ENCODE results near the gene INPP5A.

DNA sequence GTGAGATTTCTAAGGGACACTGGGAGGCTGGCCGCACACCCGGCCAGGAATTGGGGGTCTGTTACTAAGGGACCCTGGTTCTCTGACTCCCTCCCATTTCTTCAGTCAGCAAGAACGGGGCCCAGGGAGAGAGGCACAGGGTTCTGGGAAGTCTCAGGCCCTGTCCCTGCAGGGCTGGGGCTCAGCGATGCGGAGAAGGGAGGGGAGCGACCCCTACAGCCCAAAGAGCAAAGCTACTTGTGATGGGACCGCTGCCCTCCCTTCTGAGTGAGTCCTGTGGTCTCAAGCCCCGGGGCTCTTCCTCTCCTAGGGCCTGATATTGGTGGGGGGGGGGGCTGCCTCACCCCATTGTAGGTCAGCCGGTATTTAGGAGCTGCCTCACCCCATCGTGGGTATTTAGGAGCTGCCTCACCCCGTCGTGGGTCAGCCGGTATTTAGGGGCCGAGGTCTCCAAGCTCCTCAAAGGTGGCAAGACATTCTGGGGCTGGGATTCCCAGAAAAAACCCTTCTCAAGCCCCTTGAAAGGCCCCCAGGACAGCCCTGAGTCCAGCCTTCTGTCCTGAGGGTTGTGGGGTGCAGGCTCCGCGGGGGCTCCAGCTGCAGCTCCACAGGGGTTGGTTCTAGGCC lies 265.2 kb downstream of the INPP5A start:
- TF ChIP-seq, protein P1, sequence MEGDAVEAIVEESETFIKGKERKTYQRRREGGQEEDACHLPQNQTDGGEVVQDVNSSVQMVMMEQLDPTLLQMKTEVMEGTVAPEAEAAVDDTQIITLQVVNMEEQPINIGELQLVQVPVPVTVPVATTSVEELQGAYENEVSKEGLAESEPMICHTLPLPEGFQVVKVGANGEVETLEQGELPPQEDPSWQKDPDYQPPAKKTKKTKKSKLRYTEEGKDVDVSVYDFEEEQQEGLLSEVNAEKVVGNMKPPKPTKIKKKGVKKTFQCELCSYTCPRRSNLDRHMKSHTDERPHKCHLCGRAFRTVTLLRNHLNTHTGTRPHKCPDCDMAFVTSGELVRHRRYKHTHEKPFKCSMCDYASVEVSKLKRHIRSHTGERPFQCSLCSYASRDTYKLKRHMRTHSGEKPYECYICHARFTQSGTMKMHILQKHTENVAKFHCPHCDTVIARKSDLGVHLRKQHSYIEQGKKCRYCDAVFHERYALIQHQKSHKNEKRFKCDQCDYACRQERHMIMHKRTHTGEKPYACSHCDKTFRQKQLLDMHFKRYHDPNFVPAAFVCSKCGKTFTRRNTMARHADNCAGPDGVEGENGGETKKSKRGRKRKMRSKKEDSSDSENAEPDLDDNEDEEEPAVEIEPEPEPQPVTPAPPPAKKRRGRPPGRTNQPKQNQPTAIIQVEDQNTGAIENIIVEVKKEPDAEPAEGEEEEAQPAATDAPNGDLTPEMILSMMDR (IDR thresholded peaks at IDR 0.05) = no peak
- TF ChIP-seq POLR2A (IDR thresholded peaks at IDR 0.05) (no peak), POLR2AphosphoS5 (IDR thresholded peaks at IDR 0.05) (no peak)

All from upper lobe of left lung (tissue), 4 donors.